B cell (primary cell): ENCODE results near the gene ETV1. TPM values are rescaled to one million over a fixed set of nuclear protein-coding genes. Genes with fewer than 3 reads are reported as not detected.

Experiments used
- ATAC-seq: fragments of 200-7000 bp; cut with Tn5 transposase; one replicate; pipeline ENCODE4 v1.10.0; 2021; ENCODE audit warnings: low read depth, mild to moderate bottlenecking, moderate number of reproducible peaks, moderate library complexity
- CTCF ChIA-PET: fragments of 350-600 bp; sonication (Branson Sonifier 250); formaldehyde crosslinking; loops from one replicate; lab custom pipeline; 2021; ENCODE audit warnings: antibody characterized with exemption, inconsistent platforms; lab: Charles Lee
- POLR2A ChIA-PET: fragments of 350-600 bp; sonication (Branson Sonifier 250); formaldehyde crosslinking; loops from one replicate; lab custom pipeline; 2021; ENCODE audit warnings: antibody characterized with exemption; lab: Charles Lee
- DNase-seq: peaks from one replicate; pipeline ENCODE4 v3.0.0; 2013
- H2AFZ ChIP-seq: 2 replicates; pipeline ENCODE4 v1.6.1; 2012; ENCODE audit warnings: mild to moderate bottlenecking, low read depth, low read length; ENCODE audit not compliant: insufficient read depth, poor library complexity, severe bottlenecking
- H3K27ac ChIP-seq, 2 donors: 1 replicate in 1 of 2; 2 replicates in 1 of 2; pipeline ENCODE4 v1.5.1; 2012 to 2013; ENCODE audit warnings: low read length in 2 of 2, mild to moderate bottlenecking in 2 of 2, moderate library complexity in 1 of 2
- H3K27me3 ChIP-seq, 4 experiments: fragments of 200-600 bp in 1 of 4; sonication (generic) in 1 of 4; replicated peaks in 1 of 4; 1 replicate in 2 of 4; 2 replicates in 2 of 4; pipeline versions ENCODE4 v1.6.1 to v1.7.0; 2013 to 2016; ENCODE audit warnings: low read length in 3 of 4, mild to moderate bottlenecking in 2 of 4, mixed read lengths in 1 of 4, moderate library complexity in 1 of 4; ENCODE audit not compliant: insufficient read depth in 4 of 4, control insufficient read depth in 3 of 4; ENCODE audit errors: control extremely low read depth in 1 of 4
- H3K36me3 ChIP-seq, 2 experiments: replicated peaks in 1 of 2; 1 replicate in 1 of 2; 2 replicates in 1 of 2; pipeline versions ENCODE4 v1.6.1 to v1.7.1; 2013; ENCODE audit warnings: low read length in 1 of 2; ENCODE audit not compliant: insufficient read depth in 2 of 2, control insufficient read depth in 1 of 2; ENCODE audit errors: control extremely low read depth in 1 of 2, extremely low read depth in 1 of 2
- H3K4me1 ChIP-seq, 2 donors: fragments of 200-600 bp in 1 of 2; sonication (generic) in 1 of 2; 1 replicate in 1 of 2; 2 replicates in 1 of 2; pipeline versions ENCODE4 v1.5.1 to v1.6.1; 2013 to 2017; ENCODE audit warnings: low read length in 2 of 2; ENCODE audit not compliant: control insufficient read depth in 2 of 2, insufficient read depth in 2 of 2
- H3K4me2 ChIP-seq: replicated peaks from 2 replicates; pipeline ENCODE3; 2012; ENCODE audit warnings: mild to moderate bottlenecking, low read depth, low read length; ENCODE audit not compliant: poor library complexity, severe bottlenecking
- H3K4me3 ChIP-seq, 5 experiments: fragments of 200-600 bp in 1 of 5; sonication (generic) in 1 of 5; 1 replicate in 3 of 5; 2 replicates in 2 of 5; pipeline versions ENCODE4 v1.5.1 to v1.7.0; 2011 to 2016; ENCODE audit warnings: low read length in 4 of 5, mild to moderate bottlenecking in 4 of 5, low read depth in 2 of 5, control low read depth in 1 of 5, moderate library complexity in 1 of 5; ENCODE audit not compliant: insufficient read depth in 1 of 5; ENCODE audit errors: control extremely low read depth in 1 of 5, extremely low read depth in 1 of 5
- H3K79me2 ChIP-seq: fragments of 200-600 bp; sonication (generic); one replicate; pipeline ENCODE4 v1.6.0; 2016; ENCODE audit warnings: low read length; ENCODE audit not compliant: control insufficient read depth, insufficient read depth
- H3K9ac ChIP-seq: fragments of 200-600 bp; sonication (generic); 2 replicates; pipeline ENCODE4 v1.6.1; 2017; ENCODE audit warnings: mild to moderate bottlenecking, low read length, moderate library complexity
- H3K9me3 ChIP-seq, 3 donors: one replicate each; pipeline versions ENCODE4 v1.6.1 to v1.7.1; 2013; ENCODE audit warnings: low read length in 2 of 3; ENCODE audit not compliant: control insufficient read depth in 2 of 3, insufficient read depth in 1 of 3; ENCODE audit errors: control extremely low read depth in 1 of 3
- H4K20me1 ChIP-seq: 2 replicates; pipeline ENCODE4 v1.6.0; 2012; ENCODE audit warnings: mild to moderate bottlenecking, low read length; ENCODE audit not compliant: insufficient read depth, control insufficient read depth, poor library complexity, severe bottlenecking
- H3K27ac Mint-ChIP-seq: one replicate; pipeline ENCODE4 v1.8.0; 2021; ENCODE audit warnings: mixed read lengths
- H3K27me3 Mint-ChIP-seq: one replicate; pipeline ENCODE4 v1.8.0; 2021; ENCODE audit warnings: mixed read lengths
- H3K4me1 Mint-ChIP-seq: one replicate; pipeline ENCODE4 v1.8.0; 2021; ENCODE audit warnings: mixed read lengths
- H3K4me3 Mint-ChIP-seq: one replicate; pipeline ENCODE4 v1.8.0; 2021; ENCODE audit warnings: mixed read lengths
- H3K9me3 Mint-ChIP-seq: one replicate; pipeline ENCODE4 v1.8.0; 2022; ENCODE audit warnings: mixed read lengths; ENCODE audit not compliant: insufficient read depth
- EZH2 ChIP-seq: IDR thresholded peaks from 2 replicates; pipeline ENCODE4 v1.6.1; 2012; ENCODE audit warnings: borderline replicate concordance, low read depth, mild to moderate bottlenecking, moderate library complexity, low read length; ENCODE audit not compliant: insufficient read depth, poor library complexity, severe bottlenecking
- WGBS: methylation state at CpG from one replicate; pipeline ENCODE4 v1.1.5; 2013; ENCODE audit warnings: missing lambda C conversion rate; ENCODE audit not compliant: insufficient coverage; 5-methylcytosine and 5-hydroxymethylcytosine counted together
- intact Hi-C: fragments of 100-400 bp; cut with micrococcal nuclease; formaldehyde crosslinking; loops from one replicate; pipeline ENCODE4 v1.10.0; 2022
- polyA plus RNA-seq: library from polyadenylated mRNA; depleted of rRNA; stranded (reverse); fragments of >200 nt; gene quantifications from 2 replicates; pipeline ENCODE4 v1.2.3, GENCODE V29; 2012
- total RNA-seq, 2 donors: library from RNA; stranded (reverse); fragments of 120-200 nt in 1 of 2; gene quantifications; 1 replicate in 1 of 2; 2 replicates in 1 of 2; pipeline versions ENCODE4 v1.2.3 to v1.2.4, GENCODE V29; 2013 to 2022
- TF ChIP-seq, protein P1 (sequence below): fragments of 200-600 bp; IDR thresholded peaks from one replicate; pipeline ENCODE4 v1.8.0; 2022; ENCODE audit warnings: antibody characterized with exemption, mild to moderate bottlenecking

The ETV1 gene
- total and polyA plus RNA-seq, 2 donors (not counting 1 experiment from before 2014, with no cell fraction given): not detected

DNA sequence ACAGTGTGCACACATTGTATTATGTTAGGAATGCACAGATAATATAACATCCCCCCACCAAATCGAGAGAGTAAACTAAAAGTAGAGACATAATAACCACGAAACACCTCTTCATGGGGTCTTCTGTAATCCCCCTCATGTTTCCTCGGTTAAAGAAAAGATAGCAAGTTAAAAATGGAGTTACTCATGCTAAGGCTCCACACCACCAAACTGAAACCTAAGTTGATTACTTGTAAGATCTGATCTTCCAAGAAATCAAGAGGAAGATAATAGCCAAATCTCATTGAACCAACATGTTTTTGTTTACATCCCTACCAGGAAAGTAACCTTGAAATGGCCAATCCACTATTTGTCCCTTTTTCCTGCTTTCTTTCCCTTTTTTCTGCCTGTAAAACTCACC lies 11.7 kb upstream of the ETV1 start:
- WGBS: no CpG with 5 or more reads among the region's 3 CpGs
- no peak for DNase-seq
- H3K4me1 Mint-ChIP-seq: no peaks in the 10 kb centered on the region
- Histone ChIP-seq H3K27ac (no peak overlapping the region), H3K79me2 (no peaks in the 10 kb centered on the region), H3K9me3 (peaks cover 0 to 9% (median 0%) of the 10 kb centered on the region in 3 donors), H3K36me3 (no peaks in the 10 kb centered on the region), H2AFZ (no peak overlapping the region), H4K20me1 (no peaks in the 10 kb centered on the region), H3K4me2 (no peak overlapping the region), H3K4me3 (no peak overlapping the region), H3K4me1 (no peaks in the 10 kb centered on the region), H3K9ac (no peak overlapping the region), H3K27me3 (no peaks in the 10 kb centered on the region)
- no peaks in the 10 kb centered on the region for H3K27me3 Mint-ChIP-seq
- CTCF ChIA-PET: no interaction called here
- H3K9me3 Mint-ChIP-seq: peaks cover 3% of the 10 kb centered on the region
- TF ChIP-seq EZH2: no peak
- TF ChIP-seq, protein P1, sequence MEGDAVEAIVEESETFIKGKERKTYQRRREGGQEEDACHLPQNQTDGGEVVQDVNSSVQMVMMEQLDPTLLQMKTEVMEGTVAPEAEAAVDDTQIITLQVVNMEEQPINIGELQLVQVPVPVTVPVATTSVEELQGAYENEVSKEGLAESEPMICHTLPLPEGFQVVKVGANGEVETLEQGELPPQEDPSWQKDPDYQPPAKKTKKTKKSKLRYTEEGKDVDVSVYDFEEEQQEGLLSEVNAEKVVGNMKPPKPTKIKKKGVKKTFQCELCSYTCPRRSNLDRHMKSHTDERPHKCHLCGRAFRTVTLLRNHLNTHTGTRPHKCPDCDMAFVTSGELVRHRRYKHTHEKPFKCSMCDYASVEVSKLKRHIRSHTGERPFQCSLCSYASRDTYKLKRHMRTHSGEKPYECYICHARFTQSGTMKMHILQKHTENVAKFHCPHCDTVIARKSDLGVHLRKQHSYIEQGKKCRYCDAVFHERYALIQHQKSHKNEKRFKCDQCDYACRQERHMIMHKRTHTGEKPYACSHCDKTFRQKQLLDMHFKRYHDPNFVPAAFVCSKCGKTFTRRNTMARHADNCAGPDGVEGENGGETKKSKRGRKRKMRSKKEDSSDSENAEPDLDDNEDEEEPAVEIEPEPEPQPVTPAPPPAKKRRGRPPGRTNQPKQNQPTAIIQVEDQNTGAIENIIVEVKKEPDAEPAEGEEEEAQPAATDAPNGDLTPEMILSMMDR: no peak
- intact Hi-C loops: no loop called here
- POLR2A ChIA-PET: no interaction called here
- H3K4me3 Mint-ChIP-seq: no peak overlapping the region
- ATAC-seq: no peak
- H3K27ac Mint-ChIP-seq: no peak overlapping the region

DNA sequence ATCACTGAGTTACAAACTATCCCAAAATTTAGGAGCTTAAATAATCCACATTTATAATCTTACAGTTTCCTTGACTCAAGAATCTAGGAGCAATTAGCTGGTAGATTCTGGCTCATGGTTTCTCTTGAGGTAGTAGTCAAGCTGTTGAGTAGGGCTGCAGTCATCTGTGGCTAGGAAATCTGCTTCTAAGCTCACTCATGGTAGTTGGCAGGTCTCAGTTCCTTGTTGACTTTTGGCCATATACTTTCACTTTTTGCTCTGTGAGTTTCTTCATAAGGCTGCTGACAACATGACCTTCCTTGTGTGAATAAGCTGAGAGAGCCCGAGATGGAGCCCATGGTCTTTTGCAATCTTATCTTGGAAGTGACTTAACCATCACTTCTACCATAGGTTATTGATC lies 10.8 kb upstream of the ETV1 start:
- Histone ChIP-seq H3K9ac (no peak overlapping the region), H4K20me1 (no peaks in the 10 kb centered on the region), H3K27ac (no peak overlapping the region), H2AFZ (no peak overlapping the region), H3K27me3 (no peaks in the 10 kb centered on the region), H3K4me3 (no peak overlapping the region), H3K4me1 (no peaks in the 10 kb centered on the region), H3K79me2 (no peaks in the 10 kb centered on the region), H3K36me3 (no peaks in the 10 kb centered on the region), H3K4me2 (no peak overlapping the region), H3K9me3 (peaks cover 0 to 9% (median 0%) of the 10 kb centered on the region in 3 donors)
- ChIA-PET CTCF (no interaction called here), POLR2A (no interaction called here)
- no peaks in the 10 kb centered on the region for H3K27me3 Mint-ChIP-seq
- H3K27ac Mint-ChIP-seq: no peak overlapping the region
- DNase-seq (no peak), ATAC-seq (no peak)
- H3K9me3 Mint-ChIP-seq: peaks cover 3% of the 10 kb centered on the region
- no peak overlapping the region for H3K4me3 Mint-ChIP-seq
- intact Hi-C loops: no loop called here
- no CpG with 5 or more reads among the region's 1 CpG for whole genome bisulfite sequencing
- no peaks in the 10 kb centered on the region for H3K4me1 Mint-ChIP-seq
- no peak for TF ChIP-seq EZH2
- TF ChIP-seq, protein P1: no peak
